Activated gamma-delta T cell (primary cell): ENCODE measurements around the gene GLS.
"Not testable (repeated sequence)": the region's sequence is repeated elsewhere in the genome, so short reads cannot be mapped to it uniquely, and the experiment has no call there.

Source experiments
- DNase-seq: peaks from one replicate; lab custom pipeline; 2025; lab: John Stamatoyannopoulos, UW

Gene GLS

DNA sequence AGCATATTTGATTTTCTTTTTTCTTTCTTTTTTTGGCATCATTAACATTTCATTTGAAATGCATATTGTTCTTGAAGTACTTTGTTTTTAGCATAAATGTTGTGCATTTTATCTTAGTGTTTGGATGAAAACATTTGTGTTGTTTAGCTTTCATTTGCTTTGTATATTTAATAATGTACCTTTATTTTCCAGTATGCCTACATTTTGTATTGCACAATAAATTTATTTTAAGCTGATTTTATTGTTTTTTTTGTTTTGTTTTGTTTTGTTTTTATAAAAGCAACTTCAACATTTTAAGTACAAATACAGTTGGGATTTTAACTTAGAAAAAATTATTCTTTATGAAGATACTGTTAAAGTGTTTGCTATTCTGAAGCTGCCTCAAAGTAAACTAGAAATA, 54.4 kb downstream of the GLS start:
- DNase-seq: no peak

DNA sequence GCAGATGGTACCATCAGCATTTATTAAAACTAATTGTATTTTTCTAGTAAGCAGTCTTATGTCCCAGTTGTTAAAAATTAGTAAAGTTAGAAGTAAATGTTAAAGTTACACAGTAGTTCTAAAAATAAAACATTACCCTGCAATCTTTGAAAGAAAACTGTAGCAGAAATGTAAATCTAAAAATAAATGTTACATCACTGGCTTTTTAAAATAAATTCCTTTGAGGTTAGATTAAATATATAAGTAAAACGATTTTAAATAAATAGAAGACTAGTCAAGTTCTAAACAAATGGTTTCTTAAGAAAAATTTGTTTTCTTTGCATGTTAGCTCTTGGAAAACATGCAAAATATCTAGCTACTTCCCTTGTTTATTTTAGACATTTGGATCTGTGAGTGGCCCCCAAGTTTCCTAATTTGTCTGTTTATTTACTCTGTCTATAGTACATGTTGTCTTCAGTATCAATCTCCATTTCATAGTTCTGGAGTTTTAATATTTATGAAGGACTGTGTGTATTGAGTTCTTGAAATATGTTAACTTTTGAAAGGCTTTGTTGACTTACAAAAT, 58.2 kb downstream of the GLS start:
- no peak for DNase-seq

DNA sequence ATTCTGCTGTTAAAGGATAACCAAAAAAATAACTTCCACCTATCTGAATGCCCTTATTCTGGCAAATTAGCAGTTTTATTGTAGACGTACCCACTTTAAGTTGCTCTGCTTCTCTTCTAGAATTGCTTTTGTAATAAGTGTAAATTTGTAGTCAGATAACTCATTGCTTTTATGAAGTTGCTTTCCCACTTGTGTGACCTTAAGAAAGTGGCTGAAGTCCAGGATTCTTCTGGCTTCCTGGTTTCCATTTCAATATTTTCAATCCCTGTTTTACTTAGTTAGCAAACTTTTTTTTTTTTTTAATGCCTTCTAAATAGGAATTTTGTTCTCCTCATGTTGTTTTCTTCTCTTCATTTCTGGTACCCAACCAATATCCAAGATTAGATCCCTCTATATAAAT, 59.8 kb downstream of the GLS start:
- DNase-seq: no peak

DNA sequence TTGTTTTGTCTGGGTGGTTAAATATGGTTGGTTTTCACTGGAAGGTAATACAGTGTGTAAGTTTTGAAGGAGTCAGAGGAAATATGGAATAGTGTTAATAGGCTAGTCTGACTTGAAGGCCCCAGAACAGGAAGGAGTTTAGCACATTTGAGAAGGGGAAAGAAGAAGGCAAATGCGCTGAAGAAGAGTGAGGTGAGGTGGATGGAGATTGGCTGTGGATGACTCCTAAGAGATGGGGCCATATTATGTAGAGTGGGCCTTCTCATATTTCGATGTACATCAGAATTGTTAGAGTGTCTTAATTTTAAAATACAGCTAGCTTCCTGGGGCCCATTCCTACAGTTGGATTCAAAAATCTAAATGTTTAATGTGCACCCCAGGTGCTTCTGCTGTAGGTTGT, 61.0 kb downstream of the GLS start:
- DNase-seq: no peak

DNA sequence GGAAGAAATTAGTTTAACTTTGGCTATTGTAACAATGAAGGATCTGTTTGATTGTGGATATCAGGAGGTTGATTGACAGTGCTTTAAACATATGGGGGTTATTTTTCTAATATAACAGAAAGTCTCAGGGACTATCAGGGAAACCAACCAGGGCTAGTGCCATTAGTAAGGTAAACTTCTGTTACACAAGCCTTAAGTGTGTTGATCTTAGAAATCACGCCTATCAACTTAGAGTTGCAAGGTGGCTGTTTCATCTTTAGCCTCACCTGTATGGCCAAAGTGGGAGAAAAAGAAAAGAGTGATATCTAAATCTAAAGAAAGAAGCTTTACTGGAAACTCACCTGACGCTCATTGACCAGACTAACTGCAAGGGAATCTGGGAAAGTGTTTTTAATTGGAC, 62.1 kb downstream of the GLS start:
- DNase-seq: no peak

DNA sequence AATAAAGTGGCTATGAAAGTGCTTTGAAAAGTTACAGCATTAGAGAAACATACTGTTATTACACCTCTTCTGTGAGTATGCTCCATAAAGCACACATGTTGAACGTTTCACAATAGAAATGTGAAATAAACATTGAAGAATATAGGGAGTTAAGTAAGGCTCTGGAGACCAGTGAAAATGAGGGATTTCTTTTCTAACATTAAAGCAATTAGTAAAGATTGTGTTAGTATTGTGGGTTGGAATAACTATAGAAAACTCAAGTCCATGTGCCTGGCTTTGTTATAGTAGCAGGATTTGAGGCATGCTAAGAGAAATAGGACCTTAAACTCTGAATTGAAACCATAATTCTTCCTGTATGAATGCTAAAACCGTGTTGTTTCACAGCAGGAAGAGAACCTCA, 63.1 kb downstream of the GLS start:
- DNase-seq: no peak

DNA sequence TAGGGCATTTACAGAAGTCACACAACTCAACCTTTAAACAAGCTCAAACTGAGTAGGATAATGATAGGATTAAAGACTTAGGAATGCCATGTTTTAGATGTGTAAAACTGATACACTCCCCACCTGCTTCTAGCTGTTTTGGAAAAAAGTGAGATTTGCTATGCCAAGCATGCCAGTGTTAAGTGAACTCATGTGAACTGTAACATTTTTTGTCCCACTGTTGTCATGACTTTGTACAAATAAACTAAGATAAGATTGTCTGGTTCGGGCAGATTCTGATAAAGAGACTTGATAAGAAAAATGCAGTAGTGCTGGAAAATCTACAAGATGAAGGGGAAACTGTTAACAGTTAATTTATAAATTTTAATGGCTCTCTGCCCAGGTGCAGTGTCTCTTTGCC, 66.5 kb downstream of the GLS start:
- no peak for DNase-seq

DNA sequence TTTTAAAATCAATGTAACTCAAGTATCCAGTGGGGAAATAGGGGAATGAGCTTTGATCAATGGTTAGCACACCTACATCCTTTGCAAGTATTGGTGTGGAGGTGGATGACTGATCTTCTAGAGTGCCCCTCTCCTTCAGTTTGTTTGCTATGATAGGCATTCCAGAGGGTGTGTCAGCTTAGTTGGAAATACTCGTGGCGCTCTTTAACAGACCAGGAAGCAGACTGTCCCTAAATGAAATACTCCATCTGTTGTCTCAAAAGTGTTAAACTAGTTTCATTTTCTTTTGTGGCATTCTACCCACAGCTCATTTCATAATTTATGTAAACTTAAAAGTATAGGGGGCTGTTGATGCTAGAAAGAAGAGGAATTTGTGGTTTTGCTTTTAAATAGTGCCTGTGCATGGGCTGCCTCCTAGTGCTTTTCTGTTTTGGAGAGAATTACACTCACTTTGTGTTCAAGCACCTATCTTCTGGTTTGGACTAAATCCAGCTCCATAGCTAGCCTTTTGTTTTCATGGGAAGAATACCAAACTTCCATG, 67.2 kb downstream of the GLS start:
- no peak for DNase-seq

DNA sequence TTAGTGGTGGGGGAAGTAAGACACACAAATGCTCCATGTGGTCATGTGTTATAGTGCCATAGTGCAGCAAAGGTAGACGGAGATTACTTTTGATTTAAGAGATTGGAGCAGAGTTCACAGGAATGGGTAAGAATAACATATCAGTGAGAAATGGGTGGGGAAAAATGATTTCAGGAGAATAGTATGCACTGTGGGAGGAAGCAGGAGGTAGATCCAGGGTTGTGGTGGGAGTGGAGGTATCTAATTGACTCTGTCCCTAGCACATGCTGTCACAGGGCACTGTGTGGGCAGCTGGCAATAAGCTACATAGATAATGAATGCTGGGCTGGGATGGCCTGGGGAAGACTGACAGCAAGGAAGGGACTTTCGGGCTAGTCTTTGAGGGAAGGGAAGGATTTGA, 68.0 kb downstream of the GLS start:
- no peak for DNase-seq

DNA sequence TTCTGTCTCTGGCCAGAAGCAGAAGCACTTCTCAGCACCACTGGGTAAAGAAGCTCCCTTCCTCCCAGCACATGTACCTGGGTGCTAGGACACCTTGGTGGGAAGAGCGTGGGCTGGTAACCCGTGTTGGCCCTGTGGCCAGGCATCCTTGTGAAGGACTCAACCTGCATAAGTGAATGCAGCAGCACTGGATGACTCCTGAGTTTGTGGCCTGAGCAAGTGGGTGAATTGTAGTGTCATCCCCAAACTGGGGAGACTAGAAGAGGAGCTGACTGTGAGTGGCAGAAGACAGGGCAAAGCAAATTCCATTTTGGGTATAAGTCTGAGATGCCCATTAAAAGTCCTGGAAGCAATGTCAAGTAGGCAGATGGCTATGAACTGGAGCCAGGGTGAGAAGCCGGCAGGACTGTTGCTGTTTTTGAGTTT, 70.0 kb downstream of the GLS start:
- DNase-seq: no peak

DNA sequence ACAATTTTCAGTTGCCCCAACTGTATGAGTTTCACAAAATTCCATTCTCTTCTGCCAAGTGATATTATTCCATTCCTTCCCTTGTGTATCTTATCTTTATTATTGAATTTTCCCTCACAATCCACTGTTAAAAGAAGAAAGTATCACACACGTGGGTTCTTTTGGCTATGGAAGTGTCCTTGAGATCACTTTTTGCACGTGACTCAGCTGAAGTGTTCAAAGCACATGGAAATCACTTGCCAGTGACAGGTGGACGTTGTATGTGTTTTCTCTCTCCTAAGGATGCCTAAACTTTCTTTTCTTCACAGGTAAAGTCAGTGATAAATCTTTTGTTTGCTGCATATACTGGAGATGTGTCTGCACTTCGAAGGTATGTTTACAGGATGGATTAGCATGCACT, 72.6 kb downstream of the GLS start:
- DNase-seq: no peak

DNA sequence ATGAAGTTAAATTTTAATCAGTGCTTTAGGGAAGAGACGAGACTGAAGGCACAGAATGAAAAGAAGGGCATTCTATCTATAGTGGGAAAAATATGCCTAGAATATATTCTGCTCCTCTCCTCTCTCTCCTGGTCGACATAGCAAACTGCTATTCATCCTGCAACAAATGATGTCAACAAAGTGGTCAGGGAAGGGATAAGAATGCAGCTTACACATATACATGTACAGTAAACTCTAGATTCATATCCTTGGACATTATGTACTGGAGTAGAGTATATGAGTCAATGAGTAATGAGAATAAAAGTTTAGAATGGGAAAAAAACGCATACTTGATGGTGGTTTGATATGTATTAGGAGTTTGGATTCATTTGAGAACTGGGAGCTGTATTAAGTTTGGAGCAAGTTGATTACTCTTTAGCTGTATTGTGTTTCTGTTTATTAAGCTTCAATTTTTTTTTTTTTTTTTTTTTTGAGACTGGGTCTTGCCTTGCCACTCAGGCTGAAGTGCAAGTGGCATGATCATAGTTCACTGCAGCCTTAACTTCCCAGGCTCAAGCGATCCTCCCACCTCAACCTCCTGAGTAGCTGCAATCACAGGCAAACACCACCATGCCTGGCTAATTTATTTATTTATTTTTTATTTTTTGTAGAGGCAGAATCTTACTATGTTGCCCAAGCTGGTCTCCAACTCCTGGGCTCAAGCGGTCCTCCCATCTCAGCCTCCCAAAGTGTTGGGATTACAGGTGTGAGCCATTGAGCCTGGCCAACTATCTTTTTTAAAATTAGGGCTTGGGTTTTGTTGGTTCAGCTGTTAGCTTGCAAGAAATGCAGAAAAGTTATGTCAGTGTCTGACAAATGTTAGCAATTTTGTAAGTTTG, 79.5 kb downstream of the GLS start:
- no peak for DNase-seq

DNA sequence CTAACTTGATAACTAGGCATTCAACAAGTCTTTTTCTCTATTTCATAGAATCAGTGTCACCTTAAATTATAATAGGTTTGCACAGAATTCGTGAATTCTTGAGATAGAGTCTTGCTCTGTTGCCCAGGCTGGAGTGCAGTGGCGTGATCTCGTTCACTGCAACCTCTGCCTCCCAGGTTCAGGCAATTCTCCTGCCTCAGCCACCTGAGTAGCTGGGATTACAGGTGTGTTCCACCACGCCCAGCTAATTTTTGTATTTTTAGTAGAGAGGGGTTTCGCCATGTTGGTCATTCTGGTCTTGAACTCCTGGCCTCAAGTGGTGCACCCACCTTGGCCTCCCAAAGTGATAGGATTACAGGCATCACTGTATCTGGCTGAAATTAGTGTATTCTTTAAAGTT, 80.5 kb downstream of the GLS start:
- not testable (repeated sequence) for DNase-seq

DNA sequence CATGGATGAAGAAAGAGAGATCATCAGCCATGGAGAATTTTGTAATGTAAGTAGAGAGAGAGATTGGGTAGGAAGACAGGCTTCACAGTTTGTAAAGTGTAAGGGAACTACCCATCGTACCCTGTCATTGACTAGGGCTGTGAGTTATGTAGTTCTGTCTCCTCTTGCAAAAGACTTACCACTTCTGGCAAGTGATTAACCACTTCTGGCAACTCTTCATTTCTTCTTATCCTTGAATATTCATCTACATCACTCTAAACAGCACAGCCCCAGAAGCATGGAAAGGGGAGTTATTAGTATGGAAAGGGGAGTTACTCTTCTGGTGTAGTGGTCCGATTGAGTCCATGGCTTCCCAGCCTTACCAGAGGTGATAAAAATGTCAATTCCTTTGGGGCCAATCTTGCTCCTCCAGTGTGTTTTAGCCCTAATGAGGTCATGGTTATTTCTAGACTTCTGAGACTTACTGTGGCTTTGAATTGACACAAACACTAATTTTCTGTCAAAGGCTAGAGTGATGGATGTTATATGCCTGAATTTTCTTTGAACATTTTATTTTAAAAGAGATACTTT, 81.4 kb downstream of the GLS start:
- no peak for DNase-seq

DNA sequence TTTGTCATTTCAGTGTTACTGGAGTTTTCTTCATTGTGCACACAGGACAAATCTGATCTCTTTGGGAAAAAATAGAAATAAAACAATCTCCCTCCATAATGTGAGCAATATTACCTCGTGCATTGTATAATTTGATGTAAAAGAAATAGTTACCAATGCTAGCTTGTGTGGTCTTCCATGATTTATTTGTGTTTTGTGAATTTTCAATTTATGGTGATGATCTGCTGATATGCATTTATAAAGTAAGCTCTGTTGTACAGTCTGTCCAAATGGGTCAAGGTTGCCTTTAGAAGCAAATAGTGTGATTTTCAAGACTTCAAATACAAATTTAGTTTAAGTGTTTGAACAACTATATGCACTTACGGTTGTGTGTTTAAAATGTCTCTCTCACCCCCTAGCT, 82.5 kb downstream of the GLS start:
- DNase-seq: no peak

DNA sequence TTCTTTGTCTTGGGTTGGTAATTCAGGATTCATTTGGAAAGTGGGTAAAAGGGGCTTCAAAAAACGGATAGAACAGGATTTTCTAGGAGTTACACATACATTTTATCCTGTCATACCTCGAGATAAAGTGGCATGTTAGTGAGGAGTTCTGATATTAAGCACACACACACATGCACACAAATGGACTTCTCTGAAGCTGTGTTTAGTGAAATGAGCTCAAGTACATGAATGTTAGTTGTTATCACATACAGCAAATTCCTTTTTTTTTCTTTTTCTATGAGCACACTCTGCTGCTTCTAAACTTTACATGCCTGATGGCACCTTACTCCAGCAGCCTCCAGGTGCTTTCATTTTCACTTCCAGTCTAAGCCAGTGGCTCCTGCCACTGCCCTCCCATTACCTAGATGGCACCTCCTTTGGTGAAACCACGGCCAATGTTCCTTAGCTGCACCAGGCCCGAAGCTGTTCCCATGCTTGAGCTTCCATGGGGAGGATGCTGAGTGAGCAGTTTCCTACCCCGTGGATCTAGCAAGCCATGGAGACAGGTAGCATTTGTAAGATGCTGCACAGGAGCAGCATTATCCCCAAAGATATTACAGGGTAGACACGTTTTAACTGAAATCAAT, 83.7 kb downstream of the GLS start:
- DNase-seq: no peak

DNA sequence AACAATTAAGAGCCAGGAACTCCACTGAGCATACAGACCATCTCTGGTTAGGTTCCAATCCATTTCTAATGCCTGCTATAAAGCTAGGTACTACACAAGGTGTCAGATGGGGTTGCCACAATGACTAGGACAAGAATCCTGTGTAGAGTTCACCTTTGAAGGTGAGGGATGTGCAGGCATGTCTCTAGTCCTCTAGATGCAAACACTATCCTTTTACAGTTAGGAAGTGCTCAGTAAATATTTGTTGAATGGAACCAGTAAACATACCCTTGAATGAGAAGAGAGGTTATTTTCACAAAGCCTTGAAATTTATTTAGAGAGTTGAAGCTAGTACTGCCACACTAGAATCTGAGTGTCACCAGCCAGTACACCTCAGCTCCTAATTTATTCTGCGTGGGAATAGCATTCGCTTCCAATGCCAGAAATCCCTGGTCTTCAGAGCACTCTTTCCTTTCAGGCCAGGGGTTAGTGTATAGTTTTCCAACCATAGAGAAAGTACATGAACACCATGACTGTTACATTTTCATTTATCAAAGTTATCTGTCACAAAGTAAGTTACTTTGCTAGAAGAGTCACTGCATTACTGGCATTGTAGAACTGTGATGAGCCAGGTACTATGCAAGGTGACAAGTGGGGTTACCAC, 85.1 kb downstream of the GLS start:
- DNase-seq: no peak

DNA sequence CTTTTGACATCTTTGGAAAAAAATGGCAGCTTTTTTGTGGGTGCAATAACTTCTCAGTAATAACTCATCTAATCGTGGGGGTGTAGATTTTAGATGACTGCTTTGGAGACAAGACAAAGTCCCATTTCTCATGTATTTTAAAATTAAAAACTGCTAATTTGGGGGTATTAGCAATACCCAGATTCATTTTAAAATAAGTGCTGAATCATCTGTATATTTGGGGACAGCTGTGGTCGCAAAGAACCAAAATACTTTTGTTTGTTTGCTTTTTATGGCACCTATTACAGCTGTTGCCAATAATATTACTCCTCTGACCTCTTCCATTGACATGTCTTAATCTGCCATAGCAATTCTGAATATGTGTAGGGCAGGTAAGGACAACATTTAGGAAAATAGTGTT, 87.9 kb downstream of the GLS start:
- DNase-seq: no peak

DNA sequence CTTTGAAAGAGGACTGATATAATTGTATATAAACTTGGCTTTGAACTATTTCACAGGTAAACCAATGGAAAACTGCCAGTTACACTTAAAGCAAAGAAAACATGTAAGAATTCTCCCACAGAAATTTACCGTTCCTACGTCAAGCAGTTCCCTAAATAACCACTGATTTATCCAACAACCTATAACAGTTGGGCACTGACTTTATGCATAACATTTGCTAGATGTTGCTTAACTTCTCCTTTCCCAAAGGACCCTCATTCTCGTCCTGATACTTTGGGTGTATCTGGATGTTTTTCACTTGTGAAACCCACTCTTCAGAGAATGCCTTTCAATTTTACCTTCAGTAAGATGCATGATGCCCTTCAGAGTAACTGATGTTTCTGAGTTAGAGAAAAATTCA, 89.5 kb downstream of the GLS start:
- DNase-seq: no peak

DNA sequence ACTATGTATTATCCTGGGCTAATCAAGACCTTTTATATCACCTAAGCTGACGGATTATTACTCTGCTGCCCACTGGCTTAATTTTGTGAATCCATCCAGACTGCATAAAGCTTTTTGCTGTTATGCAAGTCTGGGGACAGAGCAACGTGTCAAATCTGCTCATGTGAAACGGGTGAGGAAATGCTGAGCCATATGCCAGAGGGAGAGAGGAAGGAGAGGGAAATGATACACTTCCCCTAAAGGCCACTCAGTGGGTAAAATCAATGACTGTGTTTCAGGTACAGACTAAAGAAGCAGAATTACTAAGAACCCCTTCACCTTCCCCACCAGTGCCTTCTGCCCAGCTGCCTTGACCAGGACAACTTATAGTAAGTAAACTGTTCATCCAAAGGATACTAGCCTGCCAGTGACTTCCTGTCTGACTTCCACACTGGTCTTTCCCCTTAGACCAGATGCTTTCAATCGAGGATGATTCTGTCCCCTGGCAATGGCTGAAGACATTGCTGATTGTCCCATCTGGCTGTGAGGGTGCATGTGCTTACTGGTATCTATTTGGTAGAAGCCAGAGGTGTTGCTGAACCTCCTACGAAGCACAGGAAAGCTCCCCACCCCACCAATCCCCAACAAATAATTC, 90.4 kb downstream of the GLS start:
- DNase-seq: no peak

DNA sequence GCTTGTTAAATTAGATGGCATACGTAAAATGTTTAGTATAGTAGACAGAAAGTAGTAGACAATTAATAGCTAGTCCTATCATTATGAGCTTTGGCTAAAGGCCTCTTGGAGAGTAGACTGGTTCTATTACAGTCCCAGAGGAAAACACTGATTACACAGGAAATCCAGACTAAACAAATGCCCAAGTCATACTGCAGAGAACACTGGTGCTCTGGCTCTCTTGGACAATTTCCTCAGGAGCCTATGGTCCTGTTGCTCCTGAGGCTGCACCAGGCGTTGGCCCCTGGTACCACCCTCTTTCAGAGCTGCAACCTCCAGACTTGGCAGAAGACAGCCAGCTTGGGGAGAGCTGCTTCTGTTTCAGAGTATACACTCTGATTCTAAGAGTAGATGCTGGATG, 91.6 kb downstream of the GLS start:
- DNase-seq: no peak

DNA sequence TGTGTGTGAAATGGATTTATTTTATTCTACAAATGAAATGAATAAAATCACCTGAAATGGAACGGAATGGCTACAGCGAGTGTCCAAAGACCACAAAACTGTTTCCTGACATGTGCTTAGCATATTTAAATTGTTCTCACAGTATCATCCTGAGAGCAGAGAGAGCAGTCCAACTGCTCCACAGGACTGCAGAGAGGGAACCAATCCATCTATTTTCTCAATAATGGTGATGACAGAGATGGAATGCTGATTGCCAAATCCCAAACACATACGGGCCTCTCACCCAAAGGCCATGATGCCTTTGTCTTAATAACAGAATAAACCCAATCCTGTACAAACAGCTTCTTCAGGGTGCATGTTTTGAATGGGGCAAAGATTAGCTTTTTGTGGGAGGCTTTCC, 92.2 kb downstream of the GLS start:
- DNase-seq: no peak
